ENCODE measurements around the gene ARAP1.

- no peak for TF ChIP-seq CTCF (conservative IDR thresholded peaks at IDR 0.05)
- no peak for TF ChIP-seq EZH2 (IDR thresholded peaks at IDR 0.05; ENCODE audit: low read depth)
These were observed 24.1 kb upstream of the ARAP1 start for GRCh38 chr11:72776117-72776843.
